Activated CD4-positive, alpha-beta T cell treated with anti-CD3 and anti-CD28 coated beads for 48 hours (primary cell): ENCODE results near the gene HADHA.
"Not testable (repeated sequence)": the region's sequence is repeated elsewhere in the genome, so short reads cannot be mapped to it uniquely, and the experiment has no call there.

Experiments
- DNase-seq: peaks from one replicate; pipeline ENCODE4 v3.0.0-alpha.2; 2020

Gene HADHA

GRCh38 chr2:26172871-26173775 lies 71.3 kb downstream of the HADHA start, which contains the start of gene GAREM2:
Gene GAREM2 (plus strand): TSS chr2:26173088. CDS start chr2:26173221, 133 bp downstream.
- DNase-seq: no peak

GRCh38 chr2:26172189-26172870 lies 72.1 kb downstream of the HADHA start:
- no peak for DNase-seq

GRCh38 chr2:26170795-26171194 lies 73.6 kb downstream of the HADHA start:
- no peak for DNase-seq

- DNase-seq: no peak
Measured at GRCh38 chr2:26169681-26170414, 74.6 kb downstream of the HADHA start.

- DNase-seq: no peak
Measured at GRCh38 chr2:26169226-26169625, 75.2 kb downstream of the HADHA start.

GRCh38 chr2:26168785-26169184 lies 75.6 kb downstream of the HADHA start:
- DNase-seq: no peak

GRCh38 chr2:26166541-26166940 lies 77.9 kb downstream of the HADHA start:
- DNase-seq: not testable (repeated sequence)

GRCh38 chr2:26165403-26165802 lies 79.0 kb downstream of the HADHA start:
- DNase-seq: no peak

GRCh38 chr2:26164641-26165211 lies 79.7 kb downstream of the HADHA start:
- no peak for DNase-seq

- DNase-seq: no peak
Measured at GRCh38 chr2:26164231-26164630, 80.2 kb downstream of the HADHA start.

- DNase-seq: no peak
Measured at GRCh38 chr2:26162963-26163362, 81.5 kb downstream of the HADHA start.

GRCh38 chr2:26161926-26162325 lies 82.5 kb downstream of the HADHA start:
- DNase-seq: no peak

- no peak for DNase-seq
Measured at GRCh38 chr2:26157580-26157979, 86.9 kb downstream of the HADHA start.

- DNase-seq: no peak
Measured at GRCh38 chr2:26150243-26150642, 94.2 kb downstream of the HADHA start.

- no peak for DNase-seq
Measured at GRCh38 chr2:26148501-26148900, 95.9 kb downstream of the HADHA start.

- DNase-seq: peak; percentile 77
Measured at GRCh38 chr2:26144953-26145680, 99.3 kb downstream of the HADHA start.

- no peak for DNase-seq
Measured at GRCh38 chr2:26144031-26144430, 100.4 kb downstream of the HADHA start.

- DNase-seq: no peak
Measured at GRCh38 chr2:26141145-26141769, 103.2 kb downstream of the HADHA start.
